Mucosa of stomach (tissue), 1 donor: Measurements from ENCODE around the gene GDF2.

ENCODE experiments used
- H3K27me3 ChIP-seq: one replicate; pipeline ENCODE4 v1.7.0; 2013; ENCODE audit warnings: mild to moderate bottlenecking, low read length; ENCODE audit not compliant: control insufficient read depth, insufficient read depth
- H3K36me3 ChIP-seq: one replicate; pipeline ENCODE4 v1.7.0; 2013; ENCODE audit warnings: low read length; ENCODE audit not compliant: control insufficient read depth, insufficient read depth
- H3K4me1 ChIP-seq: one replicate; pipeline ENCODE4 v1.7.0; 2013; ENCODE audit warnings: mild to moderate bottlenecking, low read length; ENCODE audit not compliant: control insufficient read depth, insufficient read depth
- H3K4me3 ChIP-seq: one replicate; pipeline ENCODE4 v1.7.0; 2013; ENCODE audit warnings: low read length
- H3K9ac ChIP-seq: one replicate; pipeline ENCODE4 v1.7.0; 2013; ENCODE audit warnings: mild to moderate bottlenecking, low read length, moderate library complexity
- H3K9me3 ChIP-seq: one replicate; pipeline ENCODE4 v1.7.0; 2013; ENCODE audit warnings: mild to moderate bottlenecking, low read length, moderate library complexity; ENCODE audit not compliant: control insufficient read depth
- donor health status: Pancreatic carcinoma.

The GDF2 gene

DNA sequence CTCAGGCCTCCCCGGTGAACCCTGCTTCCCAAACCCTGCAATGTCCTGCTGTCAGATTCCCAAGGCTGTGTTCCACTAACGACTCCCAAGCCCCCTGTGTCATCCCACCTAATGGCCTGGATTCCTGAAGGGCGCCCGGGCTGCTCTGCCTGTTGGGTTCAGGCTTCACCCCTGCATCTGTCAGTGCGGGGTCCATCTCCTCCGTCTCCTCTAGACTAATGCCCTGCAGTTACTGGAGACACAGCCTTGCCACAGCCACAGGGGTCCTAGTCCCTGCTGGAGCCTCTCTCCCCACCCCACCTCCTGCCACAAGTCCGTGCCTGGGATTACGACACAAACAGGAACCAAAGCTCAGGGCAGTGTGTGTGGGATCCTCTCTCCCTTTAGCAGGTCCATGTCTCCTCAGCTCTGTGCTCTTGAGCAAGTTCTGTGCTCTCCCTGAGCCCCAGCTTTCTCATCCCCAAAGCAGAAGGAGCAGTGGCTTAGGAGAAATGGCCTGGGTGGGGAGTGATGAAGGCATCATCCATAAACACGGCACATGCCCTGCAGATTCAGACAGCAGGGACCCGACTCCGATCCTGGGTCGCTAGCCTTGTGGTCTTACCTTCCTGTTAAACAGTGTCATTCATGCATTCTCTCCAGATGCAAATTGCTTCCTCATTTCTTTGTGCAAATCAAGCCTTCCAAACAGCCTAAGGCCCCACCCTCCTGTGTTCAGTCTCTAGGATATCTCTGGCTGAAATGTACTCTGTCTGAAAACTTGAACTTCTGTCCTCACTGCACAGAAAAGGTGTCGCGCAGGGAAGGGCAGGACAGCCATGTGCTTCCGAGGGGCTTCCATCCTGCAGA is 17.7 kb downstream of the GDF2 start:
- Histone ChIP-seq H3K9ac (no peak overlapping the region), H3K36me3 (no peaks in the 10 kb centered on the region), H3K27me3 (no peaks in the 10 kb centered on the region), H3K4me1 (no peaks in the 10 kb centered on the region), H3K4me3 (no peak overlapping the region), H3K9me3 (no peaks in the 10 kb centered on the region)

DNA sequence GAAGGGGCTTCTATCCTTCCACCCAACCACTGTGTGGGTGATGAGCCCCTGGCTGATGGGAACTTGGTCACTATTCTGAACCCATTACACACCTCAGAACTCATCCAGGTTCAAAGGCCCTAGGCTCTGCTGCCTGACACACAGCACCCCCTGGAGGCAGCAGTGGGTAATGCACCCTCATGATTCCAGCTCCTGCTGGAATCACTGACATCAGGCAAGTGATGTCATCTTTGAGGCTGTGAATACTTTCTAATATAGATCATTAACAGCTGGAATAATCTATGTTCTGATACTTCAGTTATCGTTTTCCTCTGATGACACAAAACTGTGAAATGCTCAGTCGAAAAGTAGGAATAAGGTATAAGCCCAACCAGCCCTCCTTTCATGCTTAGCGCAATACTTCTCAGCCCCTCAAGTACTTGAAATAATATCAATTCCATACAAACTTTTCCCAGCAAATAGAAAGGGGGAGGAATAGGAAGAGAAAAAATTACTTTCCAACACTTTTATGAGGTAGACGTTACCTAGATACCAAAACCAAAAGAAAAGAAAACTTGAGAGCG is 18.4 kb downstream of the GDF2 start:
- Histone ChIP-seq H3K36me3 (no peaks in the 10 kb centered on the region), H3K4me3 (no peak overlapping the region), H3K9me3 (no peaks in the 10 kb centered on the region), H3K4me1 (no peaks in the 10 kb centered on the region), H3K27me3 (no peaks in the 10 kb centered on the region), H3K9ac (no peak overlapping the region)

DNA sequence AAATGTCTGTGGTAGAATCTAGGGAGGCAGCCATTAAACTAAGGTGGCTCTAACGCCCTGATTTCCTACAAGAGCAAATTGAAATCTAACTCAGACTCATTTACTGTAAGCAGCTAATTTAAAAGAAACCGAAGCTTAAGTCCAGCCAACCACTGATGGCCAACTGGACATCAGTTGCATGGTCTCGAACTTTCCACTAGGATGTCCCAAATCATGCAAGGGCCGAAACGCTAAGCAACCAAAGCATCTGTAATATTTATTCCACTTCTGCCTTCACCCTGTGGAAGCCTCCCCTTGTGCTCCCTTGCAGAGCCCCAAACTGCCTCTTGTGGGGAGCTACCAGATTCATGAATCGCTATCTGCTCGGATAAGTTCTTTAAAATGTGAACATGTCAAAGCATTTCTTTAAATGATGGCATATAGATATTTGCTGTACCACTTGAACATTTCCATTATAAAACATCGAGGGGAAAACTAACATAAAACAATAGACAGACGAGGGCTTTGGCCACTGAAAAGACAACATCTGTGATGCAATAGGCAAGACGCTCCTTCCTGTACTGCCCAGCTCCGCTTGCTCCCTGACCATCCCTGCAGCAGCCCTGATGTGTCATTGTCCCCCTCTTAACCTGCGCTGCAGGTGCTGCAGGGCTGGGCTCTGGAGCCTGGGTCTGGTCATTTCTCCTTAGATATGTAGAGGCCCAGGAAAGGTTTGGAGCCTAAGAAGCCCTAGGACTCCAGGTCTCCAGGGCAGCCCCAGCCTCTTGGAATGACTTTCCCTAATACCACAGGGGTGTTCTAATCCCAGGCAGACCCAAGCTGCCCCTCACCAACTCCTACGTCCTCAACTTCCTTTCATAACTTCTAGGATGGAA is 23.0 kb downstream of the GDF2 start:
- H3K27me3 ChIP-seq: no peaks in the 10 kb centered on the region
- no peaks in the 10 kb centered on the region for H3K4me1 ChIP-seq

DNA sequence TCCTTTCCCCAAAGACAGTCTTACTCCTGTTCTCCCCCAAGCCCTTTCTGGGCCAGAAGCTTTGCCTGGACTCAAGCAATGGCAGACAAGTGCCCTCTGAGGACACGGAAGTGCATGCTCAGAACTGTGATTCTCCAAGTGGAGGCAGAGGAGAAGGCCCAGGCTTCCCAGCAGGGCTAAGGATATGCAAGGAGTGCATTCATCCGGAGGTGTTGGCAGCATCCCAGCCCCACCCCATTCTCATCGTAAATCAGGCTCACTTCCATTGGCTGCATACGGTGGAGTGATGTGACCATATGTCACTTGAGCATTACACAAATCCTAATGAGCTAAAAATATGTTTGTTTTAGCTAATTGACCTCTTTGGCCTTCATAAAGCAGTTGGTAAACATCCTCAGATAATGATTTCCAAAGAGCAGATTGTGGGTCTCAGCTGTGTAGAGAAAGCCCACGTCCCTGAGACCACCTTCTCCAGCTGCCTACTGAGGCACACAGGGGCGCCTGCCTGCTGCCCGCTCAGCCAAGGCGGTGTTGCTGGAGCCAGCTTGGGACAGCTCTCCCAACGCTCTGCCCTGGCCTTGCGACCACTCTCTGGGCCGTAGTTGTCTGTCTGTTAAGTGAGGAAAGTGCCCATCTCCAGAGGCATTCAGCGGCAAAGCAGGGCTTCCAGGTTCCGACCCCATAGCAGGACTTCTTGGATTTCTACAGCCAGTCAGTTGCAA is 24.5 kb downstream of the GDF2 start:
- Histone ChIP-seq H3K9ac (no peak overlapping the region), H3K9me3 (no peaks in the 10 kb centered on the region)

More for the DNA sequence above, 23.0 kb downstream of the GDF2 start:
- no peak overlapping the region for H3K9ac ChIP-seq
- no peaks in the 10 kb centered on the region for H3K36me3 ChIP-seq
- no peak overlapping the region for H3K4me3 ChIP-seq
- H3K9me3 ChIP-seq: no peaks in the 10 kb centered on the region

DNA sequence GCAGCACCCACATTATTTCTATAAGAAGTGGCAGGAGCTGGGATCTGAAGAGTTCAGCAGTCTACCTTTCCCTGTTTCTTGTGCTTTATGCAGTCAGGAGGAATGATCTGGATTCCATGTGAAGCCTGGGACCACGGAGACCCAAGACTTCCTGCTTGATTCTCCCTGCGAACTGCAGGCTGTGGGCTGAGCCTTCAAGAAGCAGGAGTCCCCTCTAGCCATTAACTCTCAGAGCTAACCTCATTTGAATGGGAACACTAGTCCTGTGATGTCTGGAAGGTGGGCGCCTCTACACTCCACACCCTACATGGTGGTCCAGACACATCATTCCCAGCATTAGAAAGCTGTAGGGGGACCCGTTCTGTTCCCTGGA is 25.0 kb downstream of the GDF2 start:
- Histone ChIP-seq H3K36me3 (no peaks in the 10 kb centered on the region), H3K9ac (no peak overlapping the region), H3K27me3 (no peaks in the 10 kb centered on the region), H3K4me1 (no peaks in the 10 kb centered on the region), H3K4me3 (no peak overlapping the region), H3K9me3 (no peaks in the 10 kb centered on the region)

More for the DNA sequence above, 24.5 kb downstream of the GDF2 start:
- H3K4me1 ChIP-seq: no peaks in the 10 kb centered on the region
- no peaks in the 10 kb centered on the region for H3K27me3 ChIP-seq
- no peak overlapping the region for H3K4me3 ChIP-seq
- no peaks in the 10 kb centered on the region for H3K36me3 ChIP-seq

DNA sequence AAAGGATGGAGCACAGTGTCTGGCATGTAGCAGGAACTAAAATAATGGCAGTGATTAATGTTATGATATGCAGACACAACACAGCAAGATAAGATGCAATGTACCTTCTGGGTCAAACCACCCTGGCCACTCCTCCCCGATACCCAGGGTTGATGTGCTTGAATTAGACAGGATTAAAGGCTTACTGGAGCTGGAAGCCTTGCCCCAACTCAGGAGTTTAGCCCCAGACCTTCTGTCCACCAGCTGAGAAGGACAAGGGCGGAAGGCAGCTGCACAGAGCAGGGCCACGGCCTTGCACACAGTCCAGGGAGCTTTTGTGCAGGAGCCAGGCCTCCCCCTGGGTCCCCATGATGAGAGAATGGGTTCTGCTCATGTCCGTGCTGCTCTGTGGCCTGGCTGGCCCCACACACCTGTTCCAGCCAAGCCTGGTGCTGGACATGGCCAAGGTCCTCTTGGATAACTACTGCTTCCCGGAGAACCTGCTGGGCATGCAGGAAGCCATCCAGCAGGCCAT is 25.9 kb downstream of the GDF2 start, which contains the start of gene RBP3:
Gene RBP3 (plus strand): TSS at position 226 of the 514 bp plus-strand sequence. CDS start 122 bp downstream, at position 348.
- H3K36me3 ChIP-seq: no peaks in the 10 kb centered on the region
- no peak within 1 kb of the TSS for H3K4me3 ChIP-seq
- no peaks in the 10 kb centered on the region for H3K9me3 ChIP-seq
- H3K4me1 ChIP-seq: no peaks in the 10 kb centered on the region
- H3K9ac ChIP-seq: no peak within 1 kb of the TSS
- H3K27me3 ChIP-seq: no peaks in the 10 kb centered on the region

DNA sequence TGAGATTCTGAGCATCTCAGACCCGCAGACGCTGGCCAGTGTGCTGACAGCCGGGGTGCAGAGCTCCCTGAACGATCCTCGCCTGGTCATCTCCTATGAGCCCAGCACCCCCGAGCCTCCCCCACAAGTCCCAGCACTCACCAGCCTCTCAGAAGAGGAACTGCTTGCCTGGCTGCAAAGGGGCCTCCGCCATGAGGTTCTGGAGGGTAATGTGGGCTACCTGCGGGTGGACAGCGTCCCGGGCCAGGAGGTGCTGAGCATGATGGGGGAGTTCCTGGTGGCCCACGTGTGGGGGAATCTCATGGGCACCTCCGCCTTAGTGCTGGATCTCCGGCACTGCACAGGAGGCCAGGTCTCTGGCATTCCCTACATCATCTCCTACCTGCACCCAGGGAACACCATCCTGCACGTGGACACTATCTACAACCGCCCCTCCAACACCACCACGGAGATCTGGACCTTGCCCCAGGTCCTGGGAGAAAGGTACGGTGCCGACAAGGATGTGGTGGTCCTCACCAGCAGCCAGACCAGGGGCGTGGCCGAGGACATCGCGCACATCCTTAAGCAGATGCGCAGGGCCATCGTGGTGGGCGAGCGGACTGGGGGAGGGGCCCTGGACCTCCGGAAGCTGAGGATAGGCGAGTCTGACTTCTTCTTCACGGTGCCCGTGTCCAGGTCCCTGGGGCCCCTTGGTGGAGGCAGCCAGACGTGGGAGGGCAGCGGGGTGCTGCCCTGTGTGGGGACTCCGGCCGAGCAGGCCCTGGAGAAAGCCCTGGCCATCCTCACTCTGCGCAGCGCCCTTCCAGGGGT is 26.6 kb downstream of the GDF2 start:
- H3K4me3 ChIP-seq: no peak overlapping the region
- no peaks in the 10 kb centered on the region for H3K36me3 ChIP-seq
- no peaks in the 10 kb centered on the region for H3K4me1 ChIP-seq
- no peak overlapping the region for H3K9ac ChIP-seq
- no peaks in the 10 kb centered on the region for H3K27me3 ChIP-seq
- no peaks in the 10 kb centered on the region for H3K9me3 ChIP-seq

DNA sequence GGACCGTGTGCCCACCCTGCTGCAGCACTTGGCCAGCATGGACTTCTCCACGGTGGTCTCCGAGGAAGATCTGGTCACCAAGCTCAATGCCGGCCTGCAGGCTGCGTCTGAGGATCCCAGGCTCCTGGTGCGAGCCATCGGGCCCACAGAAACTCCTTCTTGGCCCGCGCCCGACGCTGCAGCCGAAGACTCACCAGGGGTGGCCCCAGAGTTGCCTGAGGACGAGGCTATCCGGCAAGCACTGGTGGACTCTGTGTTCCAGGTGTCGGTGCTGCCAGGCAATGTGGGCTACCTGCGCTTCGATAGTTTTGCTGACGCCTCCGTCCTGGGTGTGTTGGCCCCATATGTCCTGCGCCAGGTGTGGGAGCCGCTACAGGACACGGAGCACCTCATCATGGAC is 27.3 kb downstream of the GDF2 start:
- no peaks in the 10 kb centered on the region for H3K27me3 ChIP-seq
- H3K36me3 ChIP-seq: no peaks in the 10 kb centered on the region
- no peak overlapping the region for H3K9ac ChIP-seq
- H3K9me3 ChIP-seq: no peaks in the 10 kb centered on the region
- no peaks in the 10 kb centered on the region for H3K4me1 ChIP-seq
- no peak overlapping the region for H3K4me3 ChIP-seq

DNA sequence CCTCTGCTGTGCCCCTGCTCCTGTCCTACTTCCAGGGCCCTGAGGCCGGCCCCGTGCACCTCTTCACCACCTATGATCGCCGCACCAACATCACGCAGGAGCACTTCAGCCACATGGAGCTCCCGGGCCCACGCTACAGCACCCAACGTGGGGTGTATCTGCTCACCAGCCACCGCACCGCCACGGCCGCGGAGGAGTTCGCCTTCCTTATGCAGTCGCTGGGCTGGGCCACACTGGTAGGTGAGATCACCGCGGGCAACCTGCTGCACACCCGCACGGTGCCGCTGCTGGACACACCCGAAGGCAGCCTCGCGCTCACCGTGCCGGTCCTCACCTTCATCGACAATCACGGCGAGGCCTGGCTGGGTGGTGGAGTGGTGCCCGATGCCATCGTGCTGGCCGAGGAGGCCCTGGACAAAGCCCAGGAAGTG is 27.7 kb downstream of the GDF2 start:
- Histone ChIP-seq H3K27me3 (no peaks in the 10 kb centered on the region), H3K4me3 (no peak overlapping the region), H3K36me3 (no peaks in the 10 kb centered on the region), H3K4me1 (no peaks in the 10 kb centered on the region), H3K9me3 (no peaks in the 10 kb centered on the region), H3K9ac (no peak overlapping the region)

DNA sequence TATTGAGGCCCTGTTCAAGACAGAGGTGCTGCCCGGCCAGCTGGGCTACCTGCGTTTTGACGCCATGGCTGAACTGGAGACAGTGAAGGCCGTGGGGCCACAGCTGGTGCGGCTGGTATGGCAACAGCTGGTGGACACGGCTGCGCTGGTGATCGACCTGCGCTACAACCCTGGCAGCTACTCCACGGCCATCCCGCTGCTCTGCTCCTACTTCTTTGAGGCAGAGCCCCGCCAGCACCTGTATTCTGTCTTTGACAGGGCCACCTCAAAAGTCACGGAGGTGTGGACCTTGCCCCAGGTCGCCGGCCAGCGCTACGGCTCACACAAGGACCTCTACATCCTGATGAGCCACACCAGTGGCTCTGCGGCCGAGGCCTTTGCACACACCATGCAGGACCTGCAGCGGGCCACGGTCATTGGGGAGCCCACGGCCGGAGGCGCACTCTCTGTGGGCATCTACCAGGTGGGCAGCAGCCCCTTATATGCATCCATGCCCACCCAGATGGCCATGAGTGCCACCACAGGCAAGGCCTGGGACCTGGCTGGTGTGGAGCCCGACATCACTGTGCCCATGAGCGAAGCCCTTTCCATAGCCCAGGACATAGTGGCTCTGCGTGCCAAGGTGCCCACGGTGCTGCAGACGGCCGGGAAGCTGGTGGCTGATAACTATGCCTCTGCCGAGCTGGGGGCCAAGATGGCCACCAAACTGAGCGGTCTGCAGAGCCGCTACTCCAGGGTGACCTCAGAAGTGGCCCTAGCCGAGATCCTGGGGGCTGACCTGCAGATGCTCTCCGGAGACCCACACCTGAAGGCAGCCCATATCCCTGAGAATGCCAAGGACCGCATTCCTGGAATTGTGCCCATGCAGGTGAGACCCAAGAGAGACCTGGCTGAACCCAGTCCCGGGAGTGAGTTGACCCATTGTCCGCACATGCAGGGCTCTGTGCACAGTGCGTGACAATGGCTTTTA is 28.7 kb downstream of the GDF2 start:
- Histone ChIP-seq H3K36me3 (no peaks in the 10 kb centered on the region), H3K4me1 (no peaks in the 10 kb centered on the region), H3K9ac (no peak overlapping the region), H3K9me3 (no peaks in the 10 kb centered on the region), H3K4me3 (no peak overlapping the region), H3K27me3 (no peaks in the 10 kb centered on the region)
